Astrocyte of the hippocampus (primary cell): ENCODE measurements around the gene WDR7.

Experiments used
- DNase-seq: peaks from one replicate; pipeline ENCODE4 v3.0.0; 2011; ENCODE audit warnings: low read depth, low spot score

WDR7 gene

DNA sequence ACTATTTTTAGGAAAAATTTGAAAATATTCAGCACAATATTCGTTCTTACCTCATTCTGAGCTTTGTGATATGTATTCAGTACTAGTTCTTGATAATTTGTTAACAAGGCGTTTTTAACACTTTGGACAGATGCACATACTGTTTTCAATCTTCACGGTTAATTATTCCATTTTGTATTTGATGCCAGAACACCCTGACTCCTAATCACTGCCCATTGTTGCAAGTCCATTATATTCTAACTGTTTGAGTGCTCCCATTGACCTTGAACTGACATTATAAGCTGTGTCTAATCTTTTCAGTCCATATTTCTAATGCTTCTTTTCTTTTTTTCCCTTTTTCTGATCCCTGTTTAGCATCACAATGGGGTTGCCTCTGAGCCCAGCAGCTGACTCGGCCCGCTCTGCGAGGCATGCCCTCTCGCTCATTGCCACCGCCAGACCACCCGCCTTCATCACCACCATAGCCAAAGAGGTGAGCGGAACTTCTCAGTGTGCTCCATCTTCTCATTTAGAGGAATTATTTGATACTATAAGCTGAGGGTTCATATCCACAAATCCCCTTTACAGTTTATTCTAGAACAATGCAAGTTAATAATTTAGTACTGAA, 284.4 kb downstream of the WDR7 start:
- no peak for DNase-seq

- no peak for DNase-seq
These were observed 285.3 kb downstream of the WDR7 start for GRCh38 chr18:56936457-56936856.

DNA sequence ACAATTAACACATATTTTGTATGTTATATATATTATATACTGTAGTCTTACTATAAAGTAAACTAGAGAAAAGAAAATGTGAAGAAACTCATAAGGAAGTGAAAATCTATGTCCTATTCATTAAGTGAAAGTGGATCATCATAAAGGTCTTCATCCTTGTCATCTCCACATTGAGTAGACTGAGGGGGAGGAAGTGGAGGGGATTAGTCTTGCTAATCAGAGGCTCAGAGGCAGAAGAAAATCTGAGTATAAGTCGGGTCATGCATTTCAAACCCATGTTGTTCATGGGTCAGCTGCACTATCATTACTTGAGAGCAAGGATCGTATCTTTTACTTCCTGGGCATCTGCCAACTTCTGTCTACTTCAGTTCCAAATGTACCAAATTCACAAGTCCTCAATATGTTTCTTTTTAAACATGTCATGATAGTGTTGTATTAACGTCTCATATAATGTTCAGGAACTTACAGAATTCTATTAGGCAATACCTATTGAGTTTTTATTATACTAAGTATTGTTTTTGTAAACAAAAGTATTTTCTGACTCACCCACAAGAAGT, 286.8 kb downstream of the WDR7 start:
- DNase-seq, result no peak

DNA sequence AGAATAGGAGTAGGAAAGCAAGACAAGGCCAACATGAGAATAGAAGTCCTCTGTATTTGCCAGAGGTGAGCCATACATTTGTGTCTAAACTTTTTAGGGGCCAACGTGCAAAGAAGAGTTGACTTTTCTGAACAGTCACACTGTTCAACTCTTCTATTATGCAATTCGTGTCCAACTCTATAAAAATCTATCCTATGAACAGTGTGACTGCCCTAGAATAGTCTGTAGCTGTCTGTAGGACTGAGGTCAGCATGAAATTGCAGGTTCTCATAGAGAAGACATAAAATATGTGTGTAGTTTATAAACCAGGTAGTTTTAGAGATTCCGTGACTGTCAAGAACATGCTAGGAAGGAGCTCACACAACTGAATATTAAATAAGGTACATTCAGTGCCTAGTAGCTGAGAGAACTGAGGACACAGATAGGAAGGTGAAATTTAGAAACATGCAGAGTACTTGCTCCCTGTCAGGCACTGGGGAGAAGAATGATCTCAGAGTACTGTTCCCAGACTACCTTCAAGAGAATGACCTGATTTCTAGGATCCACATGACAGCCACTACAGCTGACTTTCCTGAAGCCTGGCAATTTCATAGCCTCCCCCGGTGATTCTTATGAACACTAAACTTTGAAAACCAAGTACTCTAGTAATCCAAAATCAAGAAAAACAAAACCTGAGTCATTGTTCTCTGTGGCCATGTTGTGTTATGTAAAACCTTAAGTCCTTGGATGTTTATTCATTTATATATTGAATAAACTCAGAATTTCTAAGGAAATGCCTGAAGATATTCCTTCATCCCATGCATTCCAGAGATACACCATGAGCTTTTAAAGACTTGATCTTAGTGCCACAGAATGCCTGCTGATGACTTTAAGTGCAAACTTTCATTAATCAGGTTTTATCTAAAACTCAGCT, 294.3 kb downstream of the WDR7 start:
- DNase-seq, result no peak

DNA sequence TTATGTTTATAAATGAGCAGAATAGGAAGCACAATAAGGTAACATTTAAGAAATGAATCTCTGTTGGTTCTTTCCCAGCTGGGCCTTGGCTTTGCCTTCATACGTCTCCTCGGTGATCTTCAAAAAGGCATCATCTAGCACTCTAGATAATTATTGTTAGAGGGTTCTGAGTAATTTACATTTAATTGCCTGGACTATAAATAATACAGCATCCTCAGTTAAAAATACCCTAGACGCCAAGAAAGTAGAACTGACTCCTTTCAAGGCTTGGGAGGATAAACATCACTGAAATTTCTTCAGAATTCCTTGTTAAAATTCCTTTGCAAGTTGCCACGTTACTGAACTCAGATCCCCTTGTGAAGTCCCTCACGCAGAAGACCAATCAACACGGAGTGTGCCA, 296.1 kb downstream of the WDR7 start:
- no peak for DNase-seq

GRCh38 chr18:56952026-56952425, 300.9 kb downstream of the WDR7 start:
- no peak for DNase-seq

DNA sequence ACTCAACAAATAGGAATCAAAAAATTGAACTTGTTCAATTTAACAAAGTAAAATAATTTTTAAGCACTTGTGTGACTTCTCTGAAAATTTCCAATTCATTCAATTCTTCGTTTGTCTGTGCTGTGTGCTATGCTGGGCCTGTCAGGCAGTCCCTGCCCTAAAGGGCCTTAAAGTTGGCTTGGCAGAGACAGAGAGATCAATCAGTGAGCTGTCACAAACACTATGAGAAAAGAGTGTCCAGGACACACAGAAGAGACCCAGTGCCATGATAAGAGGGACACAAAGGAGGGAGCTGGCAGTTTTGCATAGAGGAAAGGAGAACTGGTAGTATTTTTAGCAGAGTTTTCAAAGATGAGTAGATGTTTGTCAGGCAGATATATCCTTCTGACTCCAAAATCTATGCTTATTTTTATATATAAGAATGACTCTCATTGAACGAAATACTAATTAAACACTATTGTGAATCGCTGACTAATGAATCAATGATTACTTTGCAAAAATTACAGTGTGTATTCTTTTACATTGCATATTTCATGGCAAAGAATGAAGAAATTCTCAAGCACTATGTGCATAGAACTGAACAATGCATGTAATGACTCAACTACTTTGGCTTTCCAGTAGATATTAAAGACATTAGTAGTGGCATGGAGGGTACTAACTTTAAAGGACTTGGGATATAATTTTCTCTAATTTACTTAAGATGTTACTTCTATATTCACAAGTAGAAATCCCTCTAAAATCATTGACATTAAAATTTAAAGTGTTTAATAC, 302.5 kb downstream of the WDR7 start:
- DNase-seq, result no peak

- DNase-seq, result no peak
These were observed 304.3 kb downstream of the WDR7 start for GRCh38 chr18:56955490-56955889.

DNA sequence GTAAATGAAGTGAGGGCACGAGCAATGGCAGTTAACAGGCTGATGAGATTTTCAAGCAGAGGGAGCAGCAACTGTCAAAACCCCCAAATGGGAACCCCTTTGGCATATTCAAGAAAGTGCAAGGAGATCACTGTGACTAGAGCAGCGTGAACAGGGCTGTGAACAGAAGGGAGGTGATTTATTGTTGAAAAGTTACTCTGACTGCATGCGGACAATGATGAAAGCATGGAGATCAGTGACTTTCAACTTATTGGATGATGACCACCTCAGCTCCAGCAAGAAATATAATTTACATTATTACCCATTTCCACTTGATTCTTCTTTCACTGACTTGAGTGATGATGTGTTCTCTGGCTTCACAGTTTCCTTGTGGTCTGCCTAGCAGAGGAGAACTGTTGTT, 308.0 kb downstream of the WDR7 start:
- DNase-seq, result no peak

GRCh38 chr18:56962322-56962721, 311.2 kb downstream of the WDR7 start:
- DNase-seq, result no peak

DNA sequence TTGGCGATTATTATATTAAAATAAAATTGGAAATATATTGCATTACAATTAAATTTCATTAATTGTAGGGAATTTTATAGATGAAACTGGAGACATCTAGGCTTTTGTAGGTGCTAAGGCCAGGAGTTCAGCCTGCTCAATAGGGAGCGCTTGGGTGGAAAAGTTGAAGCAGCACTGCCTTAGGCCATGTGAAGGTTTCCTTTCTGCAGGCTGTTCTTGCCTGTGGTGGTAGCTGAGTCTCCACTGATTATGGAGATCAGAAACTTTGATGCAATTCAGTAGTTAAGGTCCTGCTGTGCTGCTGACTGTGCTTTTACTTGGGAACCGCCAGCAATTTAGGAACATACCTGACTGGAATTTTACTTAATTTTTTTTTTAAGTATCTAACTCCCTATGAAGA, 315.9 kb downstream of the WDR7 start:
- DNase-seq, result no peak

DNA sequence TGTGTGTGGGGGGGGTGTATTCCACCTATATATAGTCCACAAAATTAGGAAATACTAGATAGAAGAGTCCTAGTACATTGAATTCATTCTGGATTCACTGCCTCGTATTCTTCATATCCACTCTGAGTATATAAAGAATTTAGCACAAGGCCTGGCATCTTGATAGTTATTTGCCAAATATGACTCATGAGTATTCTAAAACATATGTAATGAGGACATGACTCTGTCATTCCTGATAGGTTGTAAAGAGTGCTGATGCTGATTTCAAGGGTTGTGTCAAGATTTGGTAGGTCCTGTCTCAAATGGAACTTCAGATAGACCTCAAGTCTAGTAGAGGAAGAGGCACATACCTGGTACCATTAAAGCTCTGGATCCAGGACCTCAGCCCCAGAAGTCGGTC, 322.3 kb downstream of the WDR7 start:
- DNase-seq, result no peak

DNA sequence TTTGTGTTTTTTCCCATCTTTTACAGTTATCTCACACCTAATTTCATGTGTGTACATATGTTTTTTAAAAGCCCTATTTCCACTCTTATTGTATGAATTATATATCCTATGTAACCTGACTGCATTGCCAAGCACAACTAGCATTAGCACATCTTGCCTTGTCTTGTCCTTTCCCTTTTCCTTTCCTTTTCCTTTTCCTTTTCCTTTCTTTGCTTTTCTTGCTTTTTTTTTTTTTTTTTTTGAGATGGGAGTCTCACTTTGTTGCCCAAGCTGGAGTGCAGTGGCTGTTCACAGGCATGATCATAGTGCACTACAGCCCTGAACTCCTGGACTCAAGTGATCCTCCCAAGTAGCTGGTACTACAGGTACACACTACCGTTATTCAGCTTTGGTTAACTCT, 323.0 kb downstream of the WDR7 start:
- DNase-seq, result no peak

DNA sequence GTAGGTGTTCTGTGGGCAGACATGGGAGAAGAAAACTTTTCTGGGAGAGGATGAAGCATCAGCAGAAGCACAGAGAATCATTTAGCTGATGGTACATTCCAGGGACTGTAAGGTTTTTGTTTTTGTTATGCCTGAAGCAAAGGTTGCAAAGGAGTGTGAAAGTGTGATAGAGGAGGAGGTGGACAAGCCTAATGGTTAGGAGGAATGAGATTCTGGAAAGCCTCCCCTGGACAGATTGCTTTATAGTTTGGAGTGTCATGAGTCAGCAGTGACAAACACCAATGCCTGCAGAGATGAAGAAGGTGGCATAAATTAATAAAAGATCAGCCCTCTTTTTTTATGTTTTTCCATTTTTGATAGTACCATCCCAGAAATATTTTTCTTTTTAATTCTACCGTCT, 324.1 kb downstream of the WDR7 start:
- no peak for DNase-seq

GRCh38 chr18:56977309-56977708, 326.1 kb downstream of the WDR7 start:
- DNase-seq, result no peak

- DNase-seq, result no peak
These were observed 326.6 kb downstream of the WDR7 start for GRCh38 chr18:56977771-56978170.

DNA sequence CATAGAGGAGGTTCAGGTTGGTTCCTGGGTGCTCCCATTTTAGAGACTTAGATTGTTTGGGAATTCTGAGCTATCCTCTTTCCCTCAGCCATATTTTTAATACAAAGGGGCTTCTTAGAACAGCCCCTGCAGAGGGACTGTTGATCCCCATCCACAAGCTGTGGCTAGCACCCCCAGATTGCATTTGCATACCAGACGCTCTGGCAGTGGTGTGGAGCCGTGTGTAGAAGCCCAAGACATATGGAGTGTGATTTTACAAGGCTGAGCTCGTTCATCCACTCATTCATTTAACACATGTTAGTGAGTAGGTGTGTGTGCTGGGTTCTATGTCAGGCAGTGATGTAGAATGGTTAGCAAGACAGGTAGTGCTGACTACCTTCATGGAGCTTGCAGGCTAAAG, 329.0 kb downstream of the WDR7 start:
- DNase-seq, result no peak

DNA sequence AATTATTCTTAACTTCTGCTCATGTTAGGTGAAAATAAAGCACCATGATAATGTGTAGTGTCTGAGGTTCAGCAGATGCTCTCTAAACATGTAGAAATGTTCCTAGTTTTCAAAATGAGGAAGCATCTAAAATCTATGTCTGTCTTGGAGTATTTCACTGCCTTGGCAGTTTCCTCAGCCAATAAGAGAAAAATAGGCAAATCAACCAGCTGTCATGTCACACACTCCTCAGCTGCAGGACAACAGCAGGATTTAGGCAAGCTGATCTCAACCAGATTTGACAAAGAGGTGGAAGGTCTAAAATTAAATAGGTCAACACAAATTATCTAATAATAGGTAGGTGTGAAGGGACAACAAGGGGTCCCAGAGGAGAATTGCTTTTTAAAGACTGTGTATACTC, 331.6 kb downstream of the WDR7 start:
- no peak for DNase-seq

DNA sequence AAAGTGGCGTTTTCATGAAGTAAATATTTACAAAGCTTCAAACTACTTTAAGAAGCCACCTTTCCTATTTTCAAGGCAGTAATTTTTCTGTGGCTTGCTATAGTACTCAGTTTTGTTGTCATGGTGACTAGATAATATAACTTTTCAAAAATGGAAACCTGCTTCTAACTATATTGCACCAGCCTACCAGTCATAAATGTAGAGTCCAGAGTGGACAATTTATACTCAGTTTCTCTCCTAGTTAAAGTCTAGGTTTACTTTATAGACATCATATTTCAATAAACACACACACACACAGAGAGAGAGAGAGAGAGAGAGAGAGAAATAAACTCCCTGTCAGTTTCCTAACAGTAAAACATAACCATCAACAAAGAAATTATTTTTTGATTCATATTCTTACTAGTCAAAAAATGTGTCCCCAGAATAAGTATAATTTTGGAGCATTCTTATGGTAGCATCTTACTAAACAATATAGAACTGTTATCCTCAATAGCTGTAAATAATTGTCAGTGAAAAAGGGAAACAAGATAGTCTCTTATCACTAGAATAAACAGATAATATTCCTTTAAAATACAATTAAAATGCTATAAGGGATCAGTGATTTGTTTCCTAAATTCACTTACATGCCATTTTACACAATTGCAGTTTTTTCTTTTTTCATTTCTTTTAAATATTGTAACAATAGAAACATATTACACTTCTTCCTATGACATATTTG, 332.3 kb downstream of the WDR7 start:
- no peak for DNase-seq

DNA sequence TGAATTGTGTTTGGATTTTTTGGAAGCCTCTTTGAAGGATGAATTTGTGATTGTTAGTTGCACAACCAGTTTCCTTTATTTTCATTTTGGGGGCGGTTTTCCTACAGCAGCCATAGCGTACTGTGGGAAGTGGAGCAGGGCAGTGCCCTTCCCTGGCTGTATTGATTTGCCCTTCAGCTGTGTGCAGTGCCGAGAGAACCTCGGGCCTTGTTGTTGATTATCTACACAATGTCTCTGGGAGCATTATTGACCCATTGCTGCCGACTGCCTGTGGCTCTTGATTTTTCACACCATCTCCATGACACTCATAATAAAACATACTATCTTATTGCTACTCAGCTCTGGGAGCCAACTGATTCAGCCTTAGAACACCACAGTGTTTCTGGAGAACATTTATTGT, 333.6 kb downstream of the WDR7 start:
- no peak for DNase-seq

DNA sequence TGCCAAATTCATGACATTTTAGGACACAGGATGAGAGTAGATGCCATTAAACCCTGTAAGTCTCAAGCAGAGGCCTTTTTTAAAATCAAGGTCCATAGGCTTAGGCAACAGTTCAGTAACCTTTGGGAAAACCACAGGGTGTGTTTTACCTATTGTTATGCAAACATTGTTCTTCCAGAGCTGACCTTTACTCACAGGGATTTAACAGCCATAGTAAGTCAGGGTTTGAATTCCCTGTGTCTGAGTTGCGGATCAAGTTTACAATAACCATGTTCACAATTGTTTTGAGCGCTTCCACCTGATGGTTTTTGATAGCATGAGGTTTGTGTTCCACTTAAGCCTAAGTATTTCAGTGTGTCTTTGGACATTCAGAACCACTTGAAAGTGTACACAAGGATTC, 335.7 kb downstream of the WDR7 start:
- no peak for DNase-seq

DNA sequence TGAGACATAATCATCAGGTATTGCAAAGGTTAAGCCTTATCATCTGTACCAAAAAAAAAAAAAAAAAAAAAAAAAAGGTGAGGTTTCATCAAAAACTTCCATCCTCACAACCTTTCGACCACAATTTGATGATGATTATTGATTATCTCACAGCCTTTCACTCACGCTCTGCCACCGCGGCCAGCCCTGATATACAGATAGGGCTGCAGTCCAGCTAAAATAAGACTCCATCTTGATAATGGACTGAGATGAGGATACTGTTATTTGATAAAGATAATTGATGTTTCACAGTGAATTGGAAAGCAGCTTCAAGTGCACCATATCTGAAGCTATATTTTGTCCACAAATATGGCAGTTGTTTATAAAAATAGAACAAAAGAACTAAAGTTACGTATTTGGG, 336.1 kb downstream of the WDR7 start:
- DNase-seq, result no peak
